Measurements from ENCODE around the gene NOS3. TPM values are rescaled to one million over a fixed set of nuclear protein-coding genes. Genes with fewer than 3 reads are reported as not detected.

The NOS3 gene
- total RNA-seq, 2 experiments from 2014 or later: 27.7 to 30.2 TPM

DNA sequence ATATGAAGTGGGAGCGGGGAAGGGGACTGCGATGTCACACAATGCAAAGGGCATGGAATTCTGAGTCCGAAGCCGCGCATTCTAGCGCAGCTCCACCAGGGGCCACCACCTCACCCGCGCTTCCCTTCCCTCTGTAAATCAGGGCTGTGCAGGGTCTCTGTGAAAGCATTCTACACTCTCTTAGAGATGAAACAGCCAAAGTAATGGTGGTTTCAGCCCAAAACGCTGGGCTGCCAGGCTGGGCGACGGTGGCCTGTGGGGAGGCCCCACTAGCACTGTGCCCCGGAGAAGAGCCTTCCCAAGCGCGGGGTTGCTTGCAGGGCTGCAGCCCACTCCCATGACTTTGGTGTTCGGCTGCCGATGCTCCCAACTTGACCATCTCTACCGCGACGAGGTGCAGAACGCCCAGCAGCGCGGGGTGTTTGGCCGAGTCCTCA lies 22.1 kb downstream of the NOS3 start:
- peak overlapping the region; percentile 97 for H3K27ac Mint-ChIP-seq
- POLR2A ChIA-PET: interaction anchor here (0.5 to 7.7 kb wide), 3 partner anchors 16 to 97 kb away, joined by 3 to 50 read pairs (median 31); partner anchors contain the start of gene ABCB8

DNA sequence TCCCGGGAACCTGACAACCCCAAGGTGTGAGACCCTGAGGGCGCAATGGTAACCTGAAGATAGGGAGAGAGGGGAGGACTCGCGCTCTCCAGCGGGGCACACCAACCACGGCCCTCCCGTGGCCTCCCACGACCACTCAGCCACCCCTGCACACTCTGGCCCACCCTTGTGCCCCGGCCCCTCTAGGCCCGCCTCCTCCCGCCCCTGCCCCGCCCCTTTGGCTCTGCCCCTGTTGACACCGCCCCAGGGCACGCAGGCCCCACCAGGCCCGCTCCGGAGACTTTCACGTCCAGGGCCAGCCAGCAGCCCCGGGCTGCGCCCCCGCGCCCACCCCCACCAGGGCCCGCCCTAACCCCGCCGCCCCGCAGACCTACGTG lies 22.5 kb downstream of the NOS3 start:
- no peaks in the 10 kb centered on the region for H3K9me3 Mint-ChIP-seq
- H3K4me3 Mint-ChIP-seq: peak overlapping the region; percentile 84
- ChIA-PET CTCF (interaction anchor here (0.6 to 3.2 kb wide), 7 partner anchors 11 to 230 kb away, joined by 3 to 14 read pairs (median 4); partner anchors contain the start of gene ATG9B), POLR2A (interaction anchor here (1.0 to 7.7 kb wide), 6 partner anchors 13 to 70 kb away, joined by 3 to 50 read pairs (median 4); partner anchors contain the start of genes ABCB8 and TMUB1)
- H3K27me3 Mint-ChIP-seq: peaks cover 2% of the 10 kb centered on the region
- H3K27ac Mint-ChIP-seq: peak overlapping the region; percentile 97
- no peak for DNase-seq
- H3K4me1 Mint-ChIP-seq: peaks cover 86% of the 10 kb centered on the region
- peaks cover 21% of the 10 kb centered on the region for H3K36me3 Mint-ChIP-seq (ENCODE audit: low read depth)

More for the DNA sequence above, 22.1 kb downstream of the NOS3 start:
- no peak for DNase-seq
- no peaks in the 10 kb centered on the region for H3K9me3 Mint-ChIP-seq
- peaks cover 86% of the 10 kb centered on the region for H3K4me1 Mint-ChIP-seq
- H3K36me3 Mint-ChIP-seq (ENCODE audit: low read depth): peaks cover 21% of the 10 kb centered on the region
- H3K27me3 Mint-ChIP-seq: no peaks in the 10 kb centered on the region
- H3K4me3 Mint-ChIP-seq: peak overlapping the region; percentile 57
- CTCF ChIA-PET: interaction anchor here (1.1 to 3.2 kb wide), 2 partner anchors 16 to 50 kb away, joined by 4 to 14 read pairs; partner anchors contain the start of gene ABCB8

DNA sequence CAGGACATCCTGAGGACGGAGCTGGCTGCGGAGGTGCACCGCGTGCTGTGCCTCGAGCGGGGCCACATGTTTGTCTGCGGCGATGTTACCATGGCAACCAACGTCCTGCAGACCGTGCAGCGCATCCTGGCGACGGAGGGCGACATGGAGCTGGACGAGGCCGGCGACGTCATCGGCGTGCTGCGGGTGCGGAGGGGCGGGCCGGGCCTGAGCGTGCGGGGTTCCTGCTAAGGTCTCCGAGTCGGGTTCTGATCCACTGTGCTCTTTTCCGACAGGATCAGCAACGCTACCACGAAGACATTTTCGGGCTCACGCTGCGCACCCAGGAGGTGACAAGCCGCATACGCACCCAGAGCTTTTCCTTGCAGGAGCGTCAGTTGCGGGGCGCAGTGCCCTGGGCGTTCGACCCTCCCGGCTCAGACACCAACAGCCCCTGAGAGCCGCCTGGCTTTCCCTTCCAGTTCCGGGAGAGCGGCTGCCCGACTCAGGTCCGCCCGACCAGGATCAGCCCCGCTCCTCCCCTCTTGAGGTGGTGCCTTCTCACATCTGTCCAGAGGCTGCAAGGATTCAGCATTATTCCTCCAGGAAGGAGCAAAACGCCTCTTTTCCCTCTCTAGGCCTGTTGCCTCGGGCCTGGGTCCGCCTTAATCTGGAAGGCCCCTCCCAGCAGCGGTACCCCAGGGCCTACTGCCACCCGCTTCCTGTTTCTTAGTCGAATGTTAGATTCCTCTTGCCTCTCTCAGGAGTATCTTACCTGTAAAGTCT lies 23.1 kb downstream of the NOS3 start:
- POLR2A ChIA-PET: interaction anchor here (1.0 to 7.7 kb wide), 7 partner anchors 12 to 72 kb away, joined by 3 to 50 read pairs (median 5); partner anchors contain the start of genes ABCB8 and TMUB1
- CTCF ChIA-PET: interaction anchor here (0.6 to 3.2 kb wide), 12 partner anchors 11 to 230 kb away, joined by 3 to 16 read pairs (median 4); partner anchors contain the start of genes ABCB8, ATG9B and FASTK
- Mint-ChIP-seq H3K4me1 (peaks cover 85% of the 10 kb centered on the region), H3K9me3 (no peaks in the 10 kb centered on the region), H3K27ac (peak overlapping the region; percentile 94), H3K36me3 (ENCODE audit: low read depth) (peaks cover 21% of the 10 kb centered on the region), H3K4me3 (peak overlapping the region; percentile 84), H3K27me3 (peaks cover 6% of the 10 kb centered on the region)
- DNase-seq: peak; percentile 96

DNA sequence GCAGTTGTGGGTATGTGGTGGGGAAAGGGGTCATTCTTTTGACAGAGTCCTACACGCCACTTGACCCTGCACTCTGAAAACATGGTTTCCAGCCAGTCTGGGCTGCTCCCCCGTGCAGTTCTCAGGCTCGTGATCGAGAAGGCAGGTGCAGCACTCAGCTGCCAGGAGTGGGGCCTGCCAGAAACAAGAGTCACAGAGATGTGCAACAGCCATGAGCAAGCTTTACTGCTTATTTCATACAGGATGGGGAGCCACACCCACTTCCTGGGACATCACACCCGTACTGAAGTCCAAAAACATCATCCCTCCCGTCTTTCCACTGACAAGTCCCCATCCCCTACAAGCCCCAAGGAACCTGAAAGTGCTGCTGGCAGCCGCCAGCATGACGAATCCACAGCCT lies 24.1 kb downstream of the NOS3 start:
- peak; percentile 61 for DNase-seq
- CTCF ChIA-PET: interaction anchor here (0.6 to 3.2 kb wide), 10 partner anchors 13 to 229 kb away, joined by 3 to 16 read pairs (median 6); partner anchors contain the start of genes ABCB8 and FASTK
- H3K27me3 Mint-ChIP-seq: peaks cover 15% of the 10 kb centered on the region
- POLR2A ChIA-PET: interaction anchor here (0.7 to 7.7 kb wide), 5 partner anchors 14 to 68 kb away, joined by 3 to 50 read pairs (median 4); partner anchors contain the start of genes ABCB8, NOS3, SLC4A2 and TMUB1
- peaks cover 87% of the 10 kb centered on the region for H3K4me1 Mint-ChIP-seq
- peak overlapping the region; percentile 94 for H3K27ac Mint-ChIP-seq
- peak overlapping the region; percentile 84 for H3K4me3 Mint-ChIP-seq
- H3K9me3 Mint-ChIP-seq: no peaks in the 10 kb centered on the region
- peaks cover 24% of the 10 kb centered on the region for H3K36me3 Mint-ChIP-seq (ENCODE audit: low read depth)

DNA sequence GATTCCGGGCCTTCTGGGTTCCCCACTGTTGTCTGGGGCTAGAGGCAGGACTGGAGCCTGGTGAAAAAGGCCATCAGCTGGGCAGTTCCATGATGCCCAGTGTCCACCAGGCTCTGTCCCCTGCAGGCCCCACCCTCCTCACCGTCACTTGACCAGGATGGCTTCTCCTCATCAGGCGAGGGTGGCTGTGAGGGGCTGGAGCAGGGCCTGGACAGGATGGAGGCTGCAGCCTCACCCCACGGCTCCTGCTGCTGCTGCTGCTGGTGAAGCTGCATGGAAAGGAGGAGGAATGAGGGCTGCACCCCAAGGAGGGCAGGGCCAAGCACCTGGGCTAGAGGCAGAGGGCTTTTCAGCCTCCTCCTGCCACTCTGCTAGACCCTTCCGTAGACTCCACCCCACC lies 25.1 kb downstream of the NOS3 start:
- POLR2A ChIA-PET: interaction anchor here (7.7 kb wide), 1 partner anchor 13 kb away, joined by 50 read pairs; the partner anchor contains the start of gene ABCB8
- no peaks in the 10 kb centered on the region for H3K9me3 Mint-ChIP-seq
- DNase-seq: no peak
- H3K4me1 Mint-ChIP-seq: peaks cover 80% of the 10 kb centered on the region
- H3K36me3 Mint-ChIP-seq (ENCODE audit: low read depth): peaks cover 24% of the 10 kb centered on the region
- H3K27me3 Mint-ChIP-seq: peaks cover 26% of the 10 kb centered on the region
- H3K27ac Mint-ChIP-seq: no peak overlapping the region
- no peak overlapping the region for H3K4me3 Mint-ChIP-seq
- CTCF ChIA-PET: interaction anchor here (1.0 to 4.1 kb wide), 6 partner anchors 10 to 118 kb away, joined by 3 to 45 read pairs (median 12); partner anchors contain the start of gene ABCB8

DNA sequence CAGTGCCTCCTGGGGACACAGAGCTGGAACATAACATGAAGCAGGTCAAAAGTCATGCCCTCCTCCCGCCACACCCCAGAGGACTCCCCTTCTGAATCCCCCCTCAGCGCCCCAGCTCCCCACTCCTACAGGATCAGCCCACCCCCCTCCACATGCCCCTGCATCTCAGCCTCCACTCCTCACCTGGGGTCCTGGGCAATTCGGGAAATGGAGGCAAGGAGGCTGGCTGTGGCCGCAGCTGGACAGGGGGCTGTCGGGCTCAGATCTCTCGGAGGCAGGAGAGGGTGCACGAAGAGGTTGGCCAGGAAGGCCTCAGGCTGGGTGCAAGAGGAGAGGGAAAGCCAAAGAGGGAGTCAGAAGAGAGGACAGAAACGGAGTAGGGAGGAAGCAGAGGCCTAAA lies 25.7 kb downstream of the NOS3 start:
- H3K27me3 Mint-ChIP-seq: peaks cover 31% of the 10 kb centered on the region
- DNase-seq: no peak
- ChIA-PET POLR2A (interaction anchor here (0.9 to 7.7 kb wide), 3 partner anchors 8 to 54 kb away, joined by 3 to 50 read pairs (median 4); partner anchors contain the start of gene ABCB8), CTCF (interaction anchor here (1.0 to 5.7 kb wide), 7 partner anchors 7 to 118 kb away, joined by 3 to 57 read pairs (median 9); partner anchors contain the start of gene ABCB8)
- no peak overlapping the region for H3K27ac Mint-ChIP-seq
- H3K9me3 Mint-ChIP-seq: no peaks in the 10 kb centered on the region
- H3K4me3 Mint-ChIP-seq: no peak overlapping the region
- H3K4me1 Mint-ChIP-seq: peaks cover 76% of the 10 kb centered on the region
- peaks cover 24% of the 10 kb centered on the region for H3K36me3 Mint-ChIP-seq (ENCODE audit: low read depth)

DNA sequence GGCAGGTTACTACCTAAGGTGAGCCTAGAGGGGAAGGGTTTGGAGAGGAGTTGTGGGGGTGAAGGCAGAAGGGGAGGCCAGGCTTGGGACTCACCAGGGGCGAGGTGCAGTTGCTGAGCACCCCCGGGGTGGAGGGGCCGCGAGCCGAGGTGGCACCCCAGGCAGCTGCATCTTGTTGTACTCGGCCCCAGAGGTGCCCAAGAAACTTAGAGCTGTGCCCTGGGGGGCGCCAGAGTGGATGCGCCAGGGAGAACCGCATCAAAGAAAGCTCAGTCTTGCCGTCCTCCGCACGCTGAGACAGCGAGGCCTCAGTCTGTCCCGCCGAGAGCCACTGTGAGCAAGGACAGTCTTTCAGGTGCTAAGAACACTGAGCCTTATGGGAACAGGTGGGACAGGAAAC lies 26.1 kb downstream of the NOS3 start:
- ChIA-PET CTCF (interaction anchor here (1.0 to 5.7 kb wide), 10 partner anchors 7 to 119 kb away, joined by 3 to 57 read pairs (median 10); partner anchors contain the start of genes ABCB8 and FASTK), POLR2A (interaction anchor here (0.9 to 7.7 kb wide), 3 partner anchors 8 to 54 kb away, joined by 3 to 50 read pairs (median 4); partner anchors contain the start of gene ABCB8)
- H3K36me3 Mint-ChIP-seq (ENCODE audit: low read depth): peaks cover 21% of the 10 kb centered on the region
- H3K27ac Mint-ChIP-seq: no peak overlapping the region
- peaks cover 32% of the 10 kb centered on the region for H3K27me3 Mint-ChIP-seq
- peaks cover 72% of the 10 kb centered on the region for H3K4me1 Mint-ChIP-seq
- no peak overlapping the region for H3K4me3 Mint-ChIP-seq
- no peak for DNase-seq
- H3K9me3 Mint-ChIP-seq: no peaks in the 10 kb centered on the region

DNA sequence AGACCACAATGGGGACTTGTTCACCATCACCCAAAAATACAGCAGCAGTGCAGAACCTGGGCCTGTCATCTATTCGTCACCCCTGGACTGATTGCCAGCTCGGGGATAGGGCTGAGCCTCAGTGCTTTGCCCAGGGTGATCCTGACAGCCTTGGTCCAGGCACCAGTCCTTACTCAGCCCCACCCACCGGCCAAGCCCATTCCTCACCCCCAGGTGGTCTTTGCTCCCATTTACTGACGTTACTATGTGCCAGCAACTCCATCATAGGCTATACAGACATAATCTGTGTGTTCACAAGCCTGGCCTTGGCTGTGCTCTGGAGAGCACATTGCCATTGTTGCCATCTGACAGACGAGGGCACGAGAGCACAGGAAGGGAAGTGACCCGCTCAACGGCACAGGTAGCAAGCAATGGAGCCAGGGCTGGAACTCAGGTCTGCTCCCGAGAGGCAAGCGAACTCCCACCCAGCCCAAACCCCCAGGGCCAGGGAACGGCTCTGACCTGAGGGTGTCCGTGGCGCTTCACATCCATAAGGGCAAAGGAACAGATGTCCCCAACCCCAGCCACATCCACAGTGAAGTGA lies 26.6 kb downstream of the NOS3 start:
- Mint-ChIP-seq H3K4me3 (peak overlapping the region; percentile 66), H3K4me1 (peaks cover 67% of the 10 kb centered on the region), H3K27me3 (peaks cover 32% of the 10 kb centered on the region), H3K27ac (no peak overlapping the region), H3K9me3 (no peaks in the 10 kb centered on the region), H3K36me3 (ENCODE audit: low read depth) (peaks cover 17% of the 10 kb centered on the region)
- DNase-seq: no peak
- ChIA-PET POLR2A (interaction anchor here (0.6 to 7.7 kb wide), 7 partner anchors 9 to 93 kb away, joined by 3 to 50 read pairs (median 4); partner anchors contain the start of gene ABCB8), CTCF (interaction anchor here (0.6 to 5.7 kb wide), 23 partner anchors 8 to 278 kb away, joined by 3 to 57 read pairs (median 5); partner anchors contain the start of genes ABCB8, FASTK, NOS3 and SLC4A2)

DNA sequence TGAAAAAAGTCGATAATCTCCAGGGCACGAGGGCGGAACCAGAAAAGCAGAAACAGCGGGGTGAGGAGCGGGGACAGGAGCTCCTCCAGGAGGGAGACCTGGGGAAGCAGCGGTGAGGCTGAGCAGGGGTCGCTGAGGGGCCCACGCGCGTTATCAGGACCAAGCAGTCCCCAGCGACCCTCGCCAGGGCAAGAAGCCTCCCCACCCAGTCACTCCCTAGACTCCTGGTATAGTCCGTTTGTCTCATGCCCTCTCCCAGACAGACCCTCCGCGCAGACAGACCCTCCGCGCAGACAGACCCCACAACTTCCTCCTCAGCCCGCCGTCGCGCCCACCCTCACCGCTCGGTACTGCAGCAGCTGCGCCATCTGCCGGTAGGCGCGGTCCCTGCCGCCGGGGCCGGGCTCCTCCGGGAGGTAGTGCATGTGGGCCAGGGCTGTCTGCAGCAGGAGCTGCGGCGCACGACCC lies 27.2 kb downstream of the NOS3 start:
- H3K4me1 Mint-ChIP-seq: peaks cover 61% of the 10 kb centered on the region
- peak; percentile 82 for DNase-seq
- CTCF ChIA-PET: interaction anchor here (0.6 to 5.7 kb wide), 39 partner anchors 8 to 516 kb away, joined by 3 to 57 read pairs (median 4); partner anchors contain the start of genes ABCB8, FASTK, NOS3 and SLC4A2

DNA sequence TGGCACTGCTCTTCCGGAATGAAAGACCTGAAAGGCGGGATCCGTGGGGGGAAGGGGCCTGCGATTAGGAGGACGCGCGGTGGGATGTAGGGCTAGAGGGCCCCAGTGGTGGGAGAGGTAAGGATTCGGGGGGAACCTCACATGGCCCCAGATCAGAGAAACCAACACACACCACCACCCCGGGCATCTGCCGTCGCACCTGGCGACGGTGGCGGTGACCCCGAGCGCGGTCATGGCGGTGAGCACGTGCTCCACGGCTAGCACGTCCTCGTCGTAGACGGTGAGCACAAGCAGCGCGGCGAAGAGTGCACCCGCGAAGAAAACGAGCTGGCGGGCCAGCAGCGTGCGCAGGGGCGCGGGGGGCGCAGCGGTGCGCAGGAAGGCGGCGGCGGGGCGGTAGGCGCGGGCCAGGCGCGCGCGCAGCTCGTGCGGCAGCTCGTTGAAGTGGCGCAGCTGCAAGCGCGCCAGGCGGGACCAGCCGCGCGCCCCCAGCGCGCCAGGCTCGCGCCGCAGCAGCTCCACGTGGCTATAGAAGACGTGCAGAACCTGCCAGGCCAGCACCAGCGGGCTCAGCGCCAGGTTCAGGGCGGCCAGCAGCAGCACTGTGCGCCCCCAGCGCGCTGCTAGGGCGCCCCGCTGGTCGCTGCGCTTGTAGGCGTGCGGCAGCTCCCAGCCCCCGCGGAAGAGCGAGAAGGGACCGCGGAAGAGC lies 27.8 kb downstream of the NOS3 start:
- Mint-ChIP-seq H3K36me3 (ENCODE audit: low read depth) (peaks cover 14% of the 10 kb centered on the region), H3K4me3 (peak overlapping the region; percentile 66), H3K9me3 (no peaks in the 10 kb centered on the region), H3K27me3 (peaks cover 32% of the 10 kb centered on the region), H3K27ac (no peak overlapping the region), H3K4me1 (peaks cover 58% of the 10 kb centered on the region)
- POLR2A ChIA-PET: interaction anchor here (0.6 to 7.7 kb wide), 10 partner anchors 9 to 570 kb away, joined by 3 to 50 read pairs (median 4); partner anchors contain the start of gene ABCB8
- peak; percentile 38 for DNase-seq
- CTCF ChIA-PET: interaction anchor here (0.6 to 5.7 kb wide), 39 partner anchors 8 to 516 kb away, joined by 3 to 57 read pairs (median 4); partner anchors contain the start of genes ABCB8, FASTK, NOS3 and SLC4A2

More for the DNA sequence above, 27.2 kb downstream of the NOS3 start:
- Mint-ChIP-seq H3K27ac (no peak overlapping the region), H3K4me3 (peak overlapping the region; percentile 66), H3K9me3 (no peaks in the 10 kb centered on the region), H3K36me3 (ENCODE audit: low read depth) (peaks cover 14% of the 10 kb centered on the region), H3K27me3 (peaks cover 32% of the 10 kb centered on the region)
- POLR2A ChIA-PET: interaction anchor here (0.6 to 7.7 kb wide), 10 partner anchors 8 to 569 kb away, joined by 3 to 50 read pairs (median 4); partner anchors contain the start of gene ABCB8

DNA sequence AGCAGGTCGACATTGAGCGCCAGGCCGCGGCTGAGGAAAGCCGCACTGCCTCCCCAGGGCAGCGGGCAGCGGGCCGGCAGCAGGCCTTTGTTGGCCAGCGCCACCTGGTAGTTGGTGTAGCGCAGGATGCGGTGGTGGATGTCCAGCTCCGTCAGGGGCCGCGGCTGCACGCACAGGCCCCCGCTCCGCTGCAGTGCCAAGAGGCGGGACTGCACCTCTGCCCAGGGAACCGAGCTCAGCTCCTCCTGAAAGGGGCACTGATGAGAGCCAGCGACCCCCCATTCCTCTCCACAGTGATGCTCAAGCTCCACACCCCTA lies 28.3 kb downstream of the NOS3 start:
- Mint-ChIP-seq H3K27me3 (peaks cover 32% of the 10 kb centered on the region), H3K9me3 (no peaks in the 10 kb centered on the region), H3K27ac (no peak overlapping the region), H3K4me1 (peaks cover 52% of the 10 kb centered on the region), H3K4me3 (peak overlapping the region; percentile 18), H3K36me3 (ENCODE audit: low read depth) (peaks cover 14% of the 10 kb centered on the region)
- ChIA-PET POLR2A (interaction anchor here (0.6 to 7.7 kb wide), 8 partner anchors 9 to 263 kb away, joined by 3 to 50 read pairs (median 4); partner anchors contain the start of gene ABCB8), CTCF (interaction anchor here (0.9 to 5.7 kb wide), 28 partner anchors 9 to 517 kb away, joined by 3 to 57 read pairs (median 4); partner anchors contain the start of genes ABCB8 and SLC4A2)
- no peak for DNase-seq

Data from activated CD4-positive, alpha-beta memory T cell treated with anti-CD3 and anti-CD28 coated beads, Interleukin-2, amount 10 ng/mL, durations not matched to agents 7 days and 5 days (primary cell).